Choroid plexus epithelial cell (primary cell): Measurements from ENCODE around the gene MRPL55.

Experiments
- DNase-seq: peaks from one replicate; pipeline ENCODE4 v3.0.0-alpha.2; 2010; ENCODE audit warnings: low read depth
- H3K4me3 ChIP-seq: 2 replicates; pipeline ENCODE4 v1.5.1; 2011; ENCODE audit warnings: low read depth, mild to moderate bottlenecking, control low read depth, low read length, moderate library complexity
- TF ChIP-seq, protein P1 (sequence below): conservative IDR thresholded peaks from 2 replicates; pipeline ENCODE4 v1.5.1; 2011; ENCODE audit warnings: low read depth, mild to moderate bottlenecking, control low read depth, inconsistent platforms, low read length, moderate library complexity

MRPL55 gene

DNA sequence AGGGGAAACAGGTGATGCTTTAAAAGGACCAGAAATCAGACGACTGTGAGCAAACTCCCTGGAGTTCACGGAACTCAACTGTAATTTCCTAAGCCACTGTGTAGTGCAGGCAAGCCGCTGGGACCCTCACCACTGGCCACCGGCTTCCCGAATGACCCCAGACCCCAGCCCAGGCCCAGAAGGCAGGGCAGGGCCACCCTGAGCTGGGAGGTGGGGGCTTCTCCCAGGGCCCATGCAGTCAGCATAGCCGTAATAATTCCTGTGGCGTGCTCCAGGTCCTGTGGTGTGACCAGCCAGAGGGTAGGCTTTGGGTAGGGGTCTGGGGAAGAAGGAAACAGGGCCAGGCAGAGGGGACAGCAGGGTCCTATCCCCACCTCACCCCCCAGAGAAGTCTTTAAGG is 30.1 kb downstream of the MRPL55 start:
- no peak for DNase-seq
- TF ChIP-seq, protein P1, sequence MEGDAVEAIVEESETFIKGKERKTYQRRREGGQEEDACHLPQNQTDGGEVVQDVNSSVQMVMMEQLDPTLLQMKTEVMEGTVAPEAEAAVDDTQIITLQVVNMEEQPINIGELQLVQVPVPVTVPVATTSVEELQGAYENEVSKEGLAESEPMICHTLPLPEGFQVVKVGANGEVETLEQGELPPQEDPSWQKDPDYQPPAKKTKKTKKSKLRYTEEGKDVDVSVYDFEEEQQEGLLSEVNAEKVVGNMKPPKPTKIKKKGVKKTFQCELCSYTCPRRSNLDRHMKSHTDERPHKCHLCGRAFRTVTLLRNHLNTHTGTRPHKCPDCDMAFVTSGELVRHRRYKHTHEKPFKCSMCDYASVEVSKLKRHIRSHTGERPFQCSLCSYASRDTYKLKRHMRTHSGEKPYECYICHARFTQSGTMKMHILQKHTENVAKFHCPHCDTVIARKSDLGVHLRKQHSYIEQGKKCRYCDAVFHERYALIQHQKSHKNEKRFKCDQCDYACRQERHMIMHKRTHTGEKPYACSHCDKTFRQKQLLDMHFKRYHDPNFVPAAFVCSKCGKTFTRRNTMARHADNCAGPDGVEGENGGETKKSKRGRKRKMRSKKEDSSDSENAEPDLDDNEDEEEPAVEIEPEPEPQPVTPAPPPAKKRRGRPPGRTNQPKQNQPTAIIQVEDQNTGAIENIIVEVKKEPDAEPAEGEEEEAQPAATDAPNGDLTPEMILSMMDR = no peak
- no peak overlapping the region for H3K4me3 ChIP-seq

DNA sequence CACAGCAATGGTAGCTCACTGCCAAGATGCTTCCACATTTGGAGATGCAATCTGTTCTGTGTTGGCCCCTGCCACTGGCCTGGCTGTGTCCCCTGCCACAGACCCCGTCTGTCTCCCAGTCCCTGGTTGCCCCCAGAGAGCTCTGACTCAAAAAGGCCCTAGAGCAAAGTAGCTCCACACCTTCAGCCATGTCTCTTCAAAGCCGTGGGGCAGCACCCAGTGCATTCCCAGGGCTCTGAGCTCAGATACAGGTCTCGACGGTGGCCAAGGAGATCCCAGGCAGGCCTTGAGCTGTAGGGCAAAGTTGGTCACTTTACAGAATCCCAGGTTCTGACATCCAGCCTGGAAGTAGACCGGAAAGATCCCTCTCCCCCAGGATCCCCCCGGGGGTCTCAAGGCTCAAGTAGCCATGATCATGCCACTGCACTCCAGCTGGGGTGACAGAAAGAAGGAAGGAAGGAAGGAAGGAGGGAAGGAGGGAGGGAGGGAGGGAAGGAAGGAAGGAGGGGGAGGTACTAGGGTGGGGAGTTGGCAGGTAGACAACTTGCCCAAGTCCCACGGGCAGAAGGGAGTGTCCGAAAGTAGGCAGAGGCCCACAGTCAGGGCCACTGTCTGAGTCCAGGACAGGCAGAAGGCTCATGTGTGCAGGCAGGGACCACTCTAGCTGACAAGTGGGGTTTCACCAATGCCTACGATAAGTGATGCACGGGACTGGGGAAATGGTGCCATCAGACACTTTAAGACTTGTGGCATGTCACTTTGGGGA is 31.4 kb downstream of the MRPL55 start:
- TF ChIP-seq, protein P1 = no peak
- DNase-seq = no peak
- H3K4me3 ChIP-seq = no peak overlapping the region

DNA sequence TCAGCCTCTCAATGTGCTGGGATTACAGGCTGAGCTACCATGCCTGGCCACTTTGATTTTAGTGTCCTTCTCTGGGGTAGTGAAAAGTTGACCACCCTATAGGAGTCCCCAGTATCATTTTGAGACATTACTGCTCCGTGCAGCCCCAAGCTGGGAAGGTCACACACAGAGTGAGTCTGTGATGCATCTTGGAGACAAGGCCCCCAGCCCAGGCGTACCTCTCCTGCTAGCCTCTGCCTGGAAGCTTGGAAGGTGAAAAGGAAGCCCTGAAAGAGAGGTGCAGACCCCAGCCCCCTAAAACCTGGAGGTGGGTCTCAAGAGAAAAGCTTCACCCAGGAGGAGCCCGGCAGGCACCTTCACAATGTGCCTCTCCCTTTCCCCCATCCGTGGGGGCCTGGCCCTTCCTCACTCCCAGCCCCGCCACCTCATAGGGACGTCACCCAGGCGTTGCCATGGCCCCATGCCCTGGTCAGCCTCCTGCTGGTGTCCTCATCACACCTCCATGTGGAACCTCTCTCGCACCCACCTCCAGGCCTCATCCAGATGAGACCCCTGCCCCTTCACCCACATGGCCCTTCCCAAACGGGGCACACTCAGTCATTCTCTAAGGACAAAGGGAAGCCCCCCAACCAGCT is 32.2 kb downstream of the MRPL55 start:
- TF ChIP-seq, protein P1 = no peak
- no peak overlapping the region for H3K4me3 ChIP-seq
- no peak for DNase-seq

DNA sequence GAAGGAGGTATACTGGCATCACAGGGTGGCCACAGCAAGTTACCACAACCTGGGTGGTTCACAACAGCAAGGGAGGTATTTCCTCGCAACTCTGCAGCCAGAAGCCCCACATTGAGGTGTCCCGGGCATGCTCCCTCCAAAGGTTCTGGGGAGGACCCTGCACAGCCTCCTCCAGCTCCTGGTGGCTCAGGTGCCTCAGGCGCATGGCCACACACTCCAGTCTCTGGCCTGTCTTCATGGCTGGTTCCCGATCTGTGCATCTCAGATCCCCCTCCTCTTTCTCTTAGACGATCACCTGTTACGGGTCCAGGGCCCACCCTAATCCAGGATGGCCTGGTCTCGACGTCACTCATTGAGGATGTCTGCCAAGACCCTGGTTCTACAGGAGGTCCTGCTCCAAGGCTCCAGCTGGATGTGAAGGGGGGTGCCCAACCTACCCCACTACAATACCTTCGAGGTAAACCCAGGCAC is 33.3 kb downstream of the MRPL55 start:
- H3K4me3 ChIP-seq = no peak overlapping the region
- TF ChIP-seq, protein P1 = no peak
- no peak for DNase-seq

DNA sequence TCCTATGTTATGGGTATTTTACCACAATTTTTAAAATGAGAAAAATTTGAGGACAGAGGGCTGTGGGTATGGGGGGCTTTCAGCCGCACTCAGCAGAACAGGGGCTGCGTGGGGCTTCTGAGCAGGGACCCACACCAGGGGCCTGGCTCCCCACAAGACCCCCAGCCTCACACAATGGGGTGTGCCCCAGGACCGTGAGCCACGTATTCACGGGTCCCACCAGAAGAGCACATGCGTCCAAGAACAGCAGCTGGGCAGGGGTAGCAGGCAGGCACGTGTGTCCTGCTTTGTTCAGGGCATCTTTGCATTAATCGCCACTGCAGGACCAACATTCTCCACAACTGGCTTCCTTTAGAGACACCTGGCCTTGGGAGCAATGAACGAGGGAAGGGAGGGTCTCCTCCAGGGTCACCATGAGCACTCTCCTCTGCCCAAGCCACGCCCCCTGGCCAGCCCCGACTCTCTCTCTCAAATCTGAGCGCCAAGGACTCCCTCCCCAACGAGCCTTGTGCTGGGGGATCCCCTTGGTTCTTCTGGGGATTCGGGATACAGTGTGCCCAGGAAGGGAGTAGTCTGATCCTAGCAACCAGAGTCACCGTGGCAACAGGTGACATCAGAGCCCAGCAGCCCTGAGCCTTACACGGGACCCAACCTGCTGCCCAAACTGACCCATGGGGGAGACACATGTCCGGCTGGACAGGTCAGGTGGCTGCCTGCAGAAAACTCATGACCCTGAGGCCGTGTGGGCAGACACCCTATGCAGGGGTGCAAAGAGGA is 34.0 kb downstream of the MRPL55 start:
- TF ChIP-seq, protein P1 = no peak
- H3K4me3 ChIP-seq = no peak overlapping the region
- no peak for DNase-seq

DNA sequence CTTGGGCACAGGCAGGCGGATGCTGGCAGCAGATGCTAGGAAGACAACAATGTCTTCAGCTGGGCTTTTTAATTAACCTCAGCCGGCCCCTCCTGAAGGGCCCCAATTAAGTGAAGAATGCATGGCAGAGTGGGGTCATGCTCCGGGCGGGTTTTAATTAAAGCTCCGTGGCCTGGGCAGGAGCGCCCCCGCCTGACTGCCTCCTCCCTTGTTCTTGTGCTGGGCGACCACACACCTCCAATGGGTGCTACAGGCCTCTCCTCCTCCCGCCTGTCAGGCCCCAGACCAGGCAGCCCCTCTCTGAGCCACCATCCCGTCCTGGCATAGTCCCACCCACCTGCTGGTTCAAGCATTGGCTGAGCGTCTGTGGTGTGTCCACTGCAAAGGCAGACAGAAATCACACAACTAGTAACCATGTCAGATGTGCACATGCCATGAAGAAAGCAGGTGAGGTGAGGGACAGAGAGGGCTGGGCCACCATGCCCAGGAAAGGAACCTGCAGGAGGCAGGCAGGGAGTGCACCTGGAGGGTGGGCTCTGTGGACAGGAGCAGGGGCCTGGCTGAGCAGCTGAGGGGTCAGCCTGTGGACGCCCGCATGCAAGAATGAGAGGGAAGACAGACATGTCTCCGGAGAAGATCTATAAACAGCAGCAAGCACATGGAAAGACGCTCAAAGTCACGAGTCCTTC is 35.1 kb downstream of the MRPL55 start:
- no peak for DNase-seq
- TF ChIP-seq, protein P1 = peak; percentile 40
- H3K4me3 ChIP-seq = no peak overlapping the region
